Lung microvascular endothelial cell (primary cell): ENCODE results near the gene PI4KA. TPM values are rescaled to one million over a fixed set of nuclear protein-coding genes. Genes with fewer than 3 reads are reported as not detected.

ENCODE experiments used
- DNase-seq, 2 donors: peaks; one replicate each; pipeline versions ENCODE4 v3.0.0 to v3.0.0-alpha.2; 2010; ENCODE audit warnings: low read depth in 2 of 2
- total RNA-seq: library from RNA; depleted of rRNA; stranded (reverse); fragments of >200 nt; gene quantifications from 2 replicates; pipeline ENCODE4 v1.2.1, GENCODE V29; 2014

PI4KA gene
- total RNA-seq, 1 donor from 2014 or later = 22.2 TPM

GRCh38 chr22:20881869-20882815 lies 23.5 kb upstream of the PI4KA start:
- DNase-seq = no peak

- DNase-seq = no peak
Measured at GRCh38 chr22:20881231-20881630, 22.6 kb upstream of the PI4KA start.

- DNase-seq = no peak
Measured at GRCh38 chr22:20877715-20878114, 19.1 kb upstream of the PI4KA start.

GRCh38 chr22:20875296-20875695 lies 16.7 kb upstream of the PI4KA start:
- DNase-seq = no peak

- no peak for DNase-seq
Measured at GRCh38 chr22:20873214-20873613, 14.6 kb upstream of the PI4KA start.

- no peak for DNase-seq
Measured at GRCh38 chr22:20869234-20869633, 10.6 kb upstream of the PI4KA start.

- DNase-seq = no peak
Measured at GRCh38 chr22:20868025-20868962, 9.7 kb upstream of the PI4KA start.

- DNase-seq = peak in 1 of 2 donors; percentile 75
Measured at GRCh38 chr22:20867179-20868024, 8.8 kb upstream of the PI4KA start.

GRCh38 chr22:20866736-20867135 lies 8.1 kb upstream of the PI4KA start:
- no peak for DNase-seq

GRCh38 chr22:20865875-20866445 lies 7.3 kb upstream of the PI4KA start:
- no peak for DNase-seq

GRCh38 chr22:20865331-20865730 lies 6.7 kb upstream of the PI4KA start:
- DNase-seq = no peak

- no peak for DNase-seq
Measured at GRCh38 chr22:20864186-20864908, 5.7 kb upstream of the PI4KA start.

- no peak for DNase-seq
Measured at GRCh38 chr22:20863366-20863765, 4.8 kb upstream of the PI4KA start.

- no peak for DNase-seq
Measured at GRCh38 chr22:20862540-20862939, 3.9 kb upstream of the PI4KA start.

GRCh38 chr22:20859615-20860014 lies 1.0 kb upstream of the PI4KA start:
- DNase-seq = peak in 1 of 2 donors; percentile 4

- DNase-seq = peak; percentile 87 to 95
Measured at GRCh38 chr22:20857838-20858614, 585 bp downstream of the PI4KA start.

GRCh38 chr22:20857247-20857643 lies 1.4 kb downstream of the PI4KA start:
- peak in 1 of 2 donors; percentile 11 for DNase-seq

- no peak for DNase-seq
Measured at GRCh38 chr22:20853236-20853660, 5.4 kb downstream of the PI4KA start.

- peak in 1 of 2 donors; percentile 30 for DNase-seq
Measured at GRCh38 chr22:20852503-20852902, 6.1 kb downstream of the PI4KA start.
